ENCODE data around the gene IL31RA. TPM values are rescaled to one million over a fixed set of nuclear protein-coding genes. Genes with fewer than 3 reads are reported as not detected.

The IL31RA gene
- total and polyA plus RNA-seq, 2 experiments from 2014 or later: not detected

- no peak for TF ChIP-seq ZNF114 (CRISPR knock-in tag; IDR thresholded peaks at IDR 0.05)
- TF ChIP-seq ZNF331 (CRISPR knock-in tag; IDR thresholded peaks at IDR 0.05; ENCODE audit: low read depth): no peak
- no peak for TF ChIP-seq STAT1 (IDR thresholded peaks at IDR 0.05; ENCODE audit: unreplicated experiment)
- no peak for TF ChIP-seq CREB1 (CRISPR knock-in tag; IDR thresholded peaks at IDR 0.05; ENCODE audit: low read depth)
Observed at GRCh38 chr5:55853818-55854217, 2.7 kb downstream of the IL31RA start (continued).

GRCh38 chr5:55855509-55855908 lies 4.4 kb downstream of the IL31RA start:
- TF ChIP-seq NANOG (IDR thresholded peaks at IDR 0.05; ENCODE audit: borderline replicate concordance): no peak
- no peak for TF ChIP-seq JUNB (IDR thresholded peaks at IDR 0.05; ENCODE audit: unreplicated experiment)
- no peak for TF ChIP-seq POLR2AphosphoS5 (IDR thresholded peaks at IDR 0.05; ENCODE audit: low read depth)
- no peak overlapping the region for H3K4me2 ChIP-seq

GRCh38 chr5:55856516-55857246 lies 5.5 kb downstream of the IL31RA start:
- peaks cover 2% of the 10 kb centered on the region; the same call in 1 of the 2 replicates for H3K9me2 ChIP-seq (ENCODE audit: insufficient read depth)
- H2AFZ ChIP-seq: no peak overlapping the region
- peaks cover 3% of the 10 kb centered on the region for H3K27me3 Mint-ChIP-seq (ENCODE audit: insufficient read depth, low read depth, poor library complexity)
- no peak overlapping the region for H3K27ac ChIP-seq (ENCODE audit: low read depth)
- H3K79me2 ChIP-seq (replicated peaks; ENCODE audit: insufficient read depth): no peaks in the 10 kb centered on the region
- peaks cover 8% of the 10 kb centered on the region for H3K9me3 Mint-ChIP-seq
- H4K20me1 ChIP-seq (replicated peaks; ENCODE audit: insufficient read depth): no peaks in the 10 kb centered on the region
- no peaks in the 10 kb centered on the region for H3F3A ChIP-seq (replicated peaks; ENCODE audit: low read depth)
- H3K4me3 Mint-ChIP-seq: no peak overlapping the region
- DNase-seq (ENCODE audit: low spot score) (no peak), ATAC-seq (no peak)
- H3K4me1 ChIP-seq (ENCODE audit: insufficient read depth): no peaks in the 10 kb centered on the region
- no peaks in the 10 kb centered on the region; the same call in 2 of the 3 replicates for H3K4me1 Mint-ChIP-seq
- H3K4me3 ChIP-seq: no peak overlapping the region
- no peaks in the 10 kb centered on the region for H3K36me3 Mint-ChIP-seq (ENCODE audit: low read depth)
- H3K36me3 ChIP-seq (ENCODE audit: insufficient read depth): no peaks in the 10 kb centered on the region
- TF ChIP-seq POLR2AphosphoS5 (IDR thresholded peaks at IDR 0.05; ENCODE audit: low read depth) (no peak), ZNF462 (CRISPR knock-in tag; IDR thresholded peaks at IDR 0.05) (no peak), CTCF (conservative IDR thresholded peaks at IDR 0.05; ENCODE audit: low read depth in 2 of 2) (no peak), ETS1 (IDR thresholded peaks at IDR 0.05) (no peak), STAT1 (IDR thresholded peaks at IDR 0.05; ENCODE audit: unreplicated experiment) (no peak)
- H3K27ac Mint-ChIP-seq: no peak overlapping the region
- no peaks in the 10 kb centered on the region for H3K27me3 ChIP-seq (ENCODE audit: insufficient read depth)
- H3K4me2 ChIP-seq: no peak overlapping the region

More at GRCh38 chr5:55855509-55855908, 4.4 kb downstream of the IL31RA start:
- Mint-ChIP-seq H3K27me3 (ENCODE audit: insufficient read depth, low read depth, poor library complexity) (peaks cover 3% of the 10 kb centered on the region), H3K27ac (no peak overlapping the region), H3K4me1 (no peaks in the 10 kb centered on the region; the same call in 2 of the 3 replicates), H3K36me3 (ENCODE audit: low read depth) (no peaks in the 10 kb centered on the region), H3K9me3 (0 out of 3 replicates have a peak, but pooled peaks cover 1% of the 10 kb centered on the region), H3K4me3 (no peak overlapping the region)
- no peak overlapping the region for H3K4me3 ChIP-seq
- no peaks in the 10 kb centered on the region for H3K79me2 ChIP-seq (replicated peaks; ENCODE audit: insufficient read depth)
- H3K27me3 ChIP-seq (ENCODE audit: insufficient read depth): no peaks in the 10 kb centered on the region
- H2AFZ ChIP-seq: peak overlapping the region; percentile 95
- H3K4me1 ChIP-seq (ENCODE audit: insufficient read depth): no peaks in the 10 kb centered on the region
- H4K20me1 ChIP-seq (replicated peaks; ENCODE audit: insufficient read depth): no peaks in the 10 kb centered on the region
- H3K27ac ChIP-seq (ENCODE audit: low read depth): no peak overlapping the region
- DNase-seq (ENCODE audit: low spot score) (peak; percentile 46), ATAC-seq (peak; percentile 46)
- 0 out of 2 replicates have a peak, but pooled peaks cover 2% of the 10 kb centered on the region for H3K9me2 ChIP-seq (ENCODE audit: insufficient read depth)
- H3F3A ChIP-seq (replicated peaks; ENCODE audit: low read depth): no peaks in the 10 kb centered on the region
- no peaks in the 10 kb centered on the region for H3K36me3 ChIP-seq (ENCODE audit: insufficient read depth)
